Activated CD8-positive, alpha-beta memory T cell treated with anti-CD3 and anti-CD28 coated beads for 1 hour (primary cell): ENCODE data around the gene PLD4.
A peak's percentile ranks its signal among the peaks of the same experiment; 100 is the strongest.
"Not testable (repeated sequence)": the region's sequence is repeated elsewhere in the genome, so short reads cannot be mapped to it uniquely, and the experiment has no call there.

Experiments
- DNase-seq, 2 donors: peaks; one replicate each; pipeline ENCODE4 v3.0.0-alpha.2; 2020; ENCODE audit warnings: low read depth in 1 of 2; ENCODE audit errors: extremely low read depth in 1 of 2

The PLD4 gene, protein sequence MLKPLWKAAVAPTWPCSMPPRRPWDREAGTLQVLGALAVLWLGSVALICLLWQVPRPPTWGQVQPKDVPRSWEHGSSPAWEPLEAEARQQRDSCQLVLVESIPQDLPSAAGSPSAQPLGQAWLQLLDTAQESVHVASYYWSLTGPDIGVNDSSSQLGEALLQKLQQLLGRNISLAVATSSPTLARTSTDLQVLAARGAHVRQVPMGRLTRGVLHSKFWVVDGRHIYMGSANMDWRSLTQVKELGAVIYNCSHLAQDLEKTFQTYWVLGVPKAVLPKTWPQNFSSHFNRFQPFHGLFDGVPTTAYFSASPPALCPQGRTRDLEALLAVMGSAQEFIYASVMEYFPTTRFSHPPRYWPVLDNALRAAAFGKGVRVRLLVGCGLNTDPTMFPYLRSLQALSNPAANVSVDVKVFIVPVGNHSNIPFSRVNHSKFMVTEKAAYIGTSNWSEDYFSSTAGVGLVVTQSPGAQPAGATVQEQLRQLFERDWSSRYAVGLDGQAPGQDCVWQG

DNA sequence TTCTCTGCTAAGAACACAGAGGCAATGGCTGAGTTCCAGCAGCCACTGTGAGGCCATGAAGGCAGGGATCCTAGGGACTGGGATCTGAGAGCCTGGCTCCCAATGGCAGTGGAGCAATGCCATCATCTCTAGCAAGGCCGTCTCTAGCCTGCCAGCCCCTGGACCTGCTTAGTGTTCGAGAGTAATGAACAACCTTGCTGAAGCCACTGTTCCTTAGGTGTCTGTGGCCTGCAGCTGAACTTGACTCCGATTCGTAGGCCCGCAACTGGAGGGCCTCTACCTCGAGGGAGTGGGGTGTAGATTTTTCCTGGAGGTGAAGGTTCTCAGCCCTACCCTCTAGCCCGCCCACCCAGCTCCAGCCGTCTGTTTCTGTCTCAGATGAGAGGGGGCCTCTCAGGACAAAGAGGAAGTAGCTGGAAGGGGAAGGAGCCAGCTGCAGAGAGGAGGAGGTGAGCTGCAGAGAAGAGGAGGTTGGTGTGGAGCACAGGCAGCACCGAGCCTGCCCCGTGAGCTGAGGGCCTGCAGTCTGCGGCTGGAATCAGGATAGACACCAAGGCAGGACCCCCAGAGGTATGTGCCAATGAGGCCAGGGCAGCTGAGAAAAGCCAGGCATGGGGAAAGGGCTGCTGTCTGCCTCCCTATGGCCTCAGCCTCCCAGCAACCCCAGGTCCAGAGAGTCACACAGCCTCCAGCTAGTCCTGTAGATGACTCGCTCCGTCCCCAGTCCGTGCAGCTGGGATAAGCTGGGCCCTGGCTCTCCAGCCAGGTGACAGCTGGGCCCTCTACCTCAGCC, at the start of gene PLD4:
Gene PLD4, plus strand, starts transcription at position 459 of the 793 bp plus-strand sequence. CDS start 2,262 bp downstream, outside the sequence.
- DNase-seq: no peak

DNA sequence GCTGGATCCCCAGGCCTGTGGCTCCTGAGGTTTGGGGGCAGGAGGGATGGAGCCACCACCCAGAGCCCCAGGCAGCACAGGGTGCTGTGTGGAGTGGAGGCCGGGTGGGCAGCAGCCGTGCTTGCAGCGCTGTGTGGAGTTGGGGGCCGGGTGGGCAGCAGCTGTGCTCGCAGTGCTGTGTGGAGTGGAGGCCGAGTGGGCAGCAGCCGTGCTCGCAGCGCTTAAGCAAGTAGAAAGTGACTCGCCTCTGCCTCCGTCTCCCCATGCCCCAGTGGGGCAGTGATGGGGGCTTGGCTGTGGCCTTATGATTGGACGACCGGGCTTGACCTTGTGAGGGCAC, 49.3 kb upstream of the PLD4 start:
- no peak for DNase-seq

DNA sequence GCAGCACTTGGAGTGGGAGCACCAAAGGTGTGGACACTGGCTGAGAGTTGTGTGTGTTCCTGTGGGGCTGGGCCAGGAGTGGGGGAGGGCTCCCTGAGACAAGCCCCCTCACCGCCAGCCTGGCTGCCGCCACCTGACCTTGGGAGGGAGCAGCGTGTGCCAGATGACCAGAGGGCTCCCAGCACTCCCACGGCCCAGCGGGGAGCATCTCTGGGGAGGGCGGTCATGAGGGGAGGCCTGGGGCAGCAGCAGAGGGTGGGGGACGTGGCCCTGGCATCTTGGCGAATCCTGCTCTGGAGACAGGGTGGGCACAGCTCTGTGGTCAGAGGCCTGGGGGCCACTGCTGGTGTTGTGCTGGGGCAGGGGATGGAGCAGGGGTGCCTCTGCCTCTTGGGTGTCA, 48.9 kb upstream of the PLD4 start:
- no peak for DNase-seq

DNA sequence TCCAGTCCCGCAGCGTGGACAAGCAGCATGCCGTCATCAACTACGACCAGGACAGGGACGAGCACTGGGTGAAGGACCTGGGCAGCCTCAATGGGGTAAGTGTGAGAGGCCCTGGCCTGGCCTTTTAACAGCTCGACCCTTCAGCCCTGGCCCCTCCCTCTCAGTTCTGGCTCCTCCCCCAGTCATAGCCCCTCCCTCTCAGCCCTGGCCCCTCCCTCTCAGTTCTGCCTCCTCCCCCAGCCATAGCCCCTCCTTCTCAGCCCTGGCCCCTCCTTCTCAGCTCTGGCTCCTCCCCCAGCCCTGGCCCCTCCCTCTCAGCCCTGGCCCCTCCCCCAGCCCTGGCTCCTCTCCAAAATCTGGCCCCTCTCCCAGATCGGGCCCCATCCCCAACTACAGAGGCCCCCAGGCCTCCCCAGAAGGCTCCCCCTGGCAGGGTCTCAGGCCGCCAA, 48.4 kb upstream of the PLD4 start:
- peak in 1 of 2 donors; percentile 12 for DNase-seq

DNA sequence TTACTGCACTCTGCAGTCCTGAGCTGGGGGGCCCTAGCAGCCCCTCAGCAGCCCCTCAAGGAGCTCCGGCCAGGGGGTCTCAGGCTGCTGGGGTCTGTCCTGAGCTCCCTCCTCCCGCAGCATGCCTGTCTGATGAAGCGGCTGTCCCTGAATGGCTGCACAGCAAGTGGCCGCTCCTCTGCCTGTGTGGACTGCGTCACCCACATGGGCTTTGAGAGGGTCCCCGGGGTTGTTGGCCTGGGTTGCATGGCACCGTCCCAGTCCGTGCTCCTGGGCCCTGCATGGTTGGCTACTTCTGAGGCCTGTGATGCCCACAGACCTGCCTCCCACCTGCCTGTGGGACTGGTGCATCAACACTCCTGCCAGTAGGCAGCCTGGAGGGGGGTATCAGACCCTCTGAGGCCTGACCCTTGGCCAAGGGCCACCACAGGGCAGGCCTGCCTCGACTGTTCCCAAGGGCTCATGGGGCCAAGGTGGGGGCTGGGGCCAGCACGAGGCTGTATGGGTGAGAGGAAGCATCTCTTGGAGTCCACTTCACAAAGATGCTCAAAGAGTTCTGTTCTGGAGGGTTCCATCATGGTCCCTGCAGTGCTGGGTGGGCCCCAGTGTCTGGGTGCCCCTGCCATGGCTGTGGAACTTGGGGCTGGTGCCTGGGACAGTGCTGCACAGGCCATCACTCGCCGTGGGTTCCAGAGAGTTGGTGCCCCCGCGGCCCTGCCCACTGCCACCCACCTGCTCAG, 47.4 kb upstream of the PLD4 start:
- no peak for DNase-seq

DNA sequence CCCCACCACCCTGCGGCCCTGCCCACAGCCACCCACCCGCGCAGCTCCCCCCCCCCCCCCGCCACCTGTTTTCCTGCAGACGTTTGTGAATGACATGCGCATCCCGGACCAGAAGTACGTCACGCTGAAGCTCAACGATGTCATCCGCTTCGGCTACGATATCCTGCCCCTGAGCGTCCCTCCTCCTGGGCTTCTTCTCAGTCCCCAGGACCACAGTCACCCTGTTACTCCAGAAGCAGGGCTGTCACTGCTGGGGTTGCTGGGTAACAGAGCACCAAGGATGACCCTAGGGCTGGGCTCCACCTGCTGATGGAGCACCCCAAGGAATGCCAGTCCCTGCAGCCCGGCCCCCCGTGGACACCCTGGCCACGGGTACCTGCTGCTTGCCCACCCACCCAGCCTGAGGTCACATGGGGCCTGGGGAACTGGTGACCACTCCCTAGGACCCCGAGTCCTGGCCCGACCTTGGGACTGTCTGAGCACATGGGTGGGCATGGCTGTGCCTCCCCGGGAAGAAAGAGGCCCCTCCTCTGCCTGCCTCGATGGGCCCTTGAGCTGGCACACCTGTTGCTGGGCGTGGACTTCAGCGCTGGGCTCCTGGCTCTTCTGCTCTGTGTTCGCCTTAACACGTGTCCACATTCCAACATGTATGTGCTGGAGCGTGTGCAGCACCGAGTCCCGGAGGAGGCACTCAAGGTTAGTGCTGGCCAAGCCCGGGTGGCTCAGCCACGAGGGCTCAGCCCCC, 46.7 kb upstream of the PLD4 start:
- DNase-seq: no peak

DNA sequence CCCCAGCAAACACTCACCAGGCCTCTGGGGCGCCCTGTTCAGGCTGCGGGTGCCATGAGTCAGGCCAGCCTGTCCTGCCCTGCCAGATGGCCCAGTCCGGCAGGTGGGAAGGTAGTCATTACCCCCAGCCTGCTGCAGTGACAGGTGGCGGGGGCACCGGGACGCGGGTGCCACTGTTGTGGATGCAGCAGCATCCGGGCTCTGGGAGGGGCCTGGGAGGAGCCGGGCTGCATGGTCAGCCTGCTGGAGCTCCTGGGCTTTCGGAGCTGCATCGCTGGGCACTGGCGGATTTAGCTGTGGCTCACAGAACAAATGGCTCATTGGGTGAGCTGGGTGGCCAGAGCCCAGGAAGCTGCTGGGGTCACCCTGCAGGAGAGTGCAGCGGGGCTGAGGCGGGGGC, 46.1 kb upstream of the PLD4 start:
- DNase-seq: no peak

DNA sequence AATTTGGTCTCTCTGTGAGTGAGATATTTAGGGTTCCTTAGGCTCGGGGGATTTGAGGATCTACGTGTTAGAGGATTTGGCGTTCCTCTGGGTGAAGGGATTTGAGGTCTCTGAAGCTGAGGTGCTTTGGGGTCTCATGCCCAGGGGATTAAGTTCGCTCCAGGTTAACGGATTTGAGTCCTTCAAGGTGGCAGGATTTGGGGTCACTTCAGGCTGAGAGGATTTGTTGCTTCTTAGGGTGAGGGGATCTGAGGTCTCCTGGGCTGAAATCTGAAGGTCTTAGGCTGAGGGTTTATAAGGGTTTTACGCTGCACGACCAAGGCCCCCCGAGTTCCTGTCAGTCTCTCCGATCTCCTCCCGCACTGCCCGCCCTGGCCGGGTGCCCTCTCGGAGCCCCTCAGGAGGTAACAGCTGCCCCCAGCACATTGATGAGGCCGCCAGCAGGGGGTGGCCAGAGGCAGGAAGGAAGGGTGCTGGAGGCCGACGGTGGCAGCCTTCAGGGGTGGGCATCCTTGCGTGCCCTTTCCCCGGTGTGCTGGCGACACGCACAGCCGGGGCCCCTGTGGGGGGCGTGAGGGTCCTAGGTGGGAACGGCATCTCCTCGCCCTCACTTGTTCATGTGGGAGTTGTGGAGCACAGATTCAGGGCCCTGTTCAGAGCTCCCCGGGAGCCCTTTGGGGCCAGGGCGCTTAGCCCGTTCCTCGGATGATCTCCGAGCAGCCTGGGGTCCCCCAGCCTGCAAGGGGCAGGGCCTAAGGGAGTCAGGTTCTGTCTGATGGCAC, 45.3 kb upstream of the PLD4 start:
- no peak for DNase-seq

DNA sequence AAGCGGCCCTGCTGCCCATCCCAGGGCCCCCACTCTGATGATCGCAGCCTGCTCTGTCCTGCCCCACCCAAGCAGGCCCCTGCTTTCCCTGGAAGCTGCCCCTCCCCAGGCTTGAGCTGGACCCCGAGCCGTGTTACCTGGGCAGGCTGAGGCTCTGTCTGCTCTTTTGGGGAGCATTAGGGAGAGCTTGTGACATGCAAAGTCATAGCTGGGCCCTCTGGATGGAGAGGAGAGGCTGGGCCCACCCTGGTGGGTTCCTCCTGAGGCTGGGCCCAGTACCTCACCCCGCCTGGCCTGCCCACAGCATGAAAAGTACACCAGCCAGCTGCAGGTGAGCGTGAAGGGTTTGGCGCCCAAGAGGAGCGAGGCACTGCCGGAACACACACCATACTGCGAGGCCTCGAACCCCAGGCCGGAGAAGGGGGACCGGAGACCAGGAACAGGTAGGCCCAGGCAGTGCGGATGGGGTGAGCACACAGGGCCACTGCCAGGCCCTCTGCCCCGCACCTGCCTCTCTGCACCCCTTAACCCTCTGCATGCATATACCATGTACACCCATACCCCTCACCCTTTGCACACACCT, 44.6 kb upstream of the PLD4 start:
- DNase-seq: no peak

DNA sequence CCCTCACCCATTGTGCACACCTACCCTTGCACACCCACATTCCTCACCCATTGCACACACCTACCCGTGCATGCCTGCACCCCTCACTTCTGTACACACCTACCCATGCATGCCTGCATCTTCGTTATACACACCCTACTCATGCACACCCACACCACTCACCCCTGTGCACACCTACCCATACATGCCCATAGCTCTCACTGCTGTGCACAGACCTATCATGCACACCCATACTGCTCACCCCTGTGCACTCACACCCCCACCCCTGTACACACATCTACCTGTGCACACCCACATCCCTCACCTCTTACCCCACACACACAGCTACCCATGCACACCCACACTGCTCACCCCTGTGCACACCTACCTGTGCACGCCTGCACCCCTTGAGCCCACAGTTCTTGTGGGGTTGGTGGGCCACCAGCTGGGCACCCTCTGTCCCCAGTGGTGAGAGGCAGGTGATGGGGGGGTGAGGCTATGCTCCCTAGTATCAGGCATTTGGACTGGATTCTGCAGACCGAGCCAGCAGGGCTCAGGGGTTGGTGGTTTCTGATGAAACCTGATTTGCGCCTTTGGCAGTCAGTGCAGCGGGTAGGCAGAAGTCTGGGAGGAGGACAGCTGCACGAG, 44.0 kb upstream of the PLD4 start:
- DNase-seq: no peak

DNA sequence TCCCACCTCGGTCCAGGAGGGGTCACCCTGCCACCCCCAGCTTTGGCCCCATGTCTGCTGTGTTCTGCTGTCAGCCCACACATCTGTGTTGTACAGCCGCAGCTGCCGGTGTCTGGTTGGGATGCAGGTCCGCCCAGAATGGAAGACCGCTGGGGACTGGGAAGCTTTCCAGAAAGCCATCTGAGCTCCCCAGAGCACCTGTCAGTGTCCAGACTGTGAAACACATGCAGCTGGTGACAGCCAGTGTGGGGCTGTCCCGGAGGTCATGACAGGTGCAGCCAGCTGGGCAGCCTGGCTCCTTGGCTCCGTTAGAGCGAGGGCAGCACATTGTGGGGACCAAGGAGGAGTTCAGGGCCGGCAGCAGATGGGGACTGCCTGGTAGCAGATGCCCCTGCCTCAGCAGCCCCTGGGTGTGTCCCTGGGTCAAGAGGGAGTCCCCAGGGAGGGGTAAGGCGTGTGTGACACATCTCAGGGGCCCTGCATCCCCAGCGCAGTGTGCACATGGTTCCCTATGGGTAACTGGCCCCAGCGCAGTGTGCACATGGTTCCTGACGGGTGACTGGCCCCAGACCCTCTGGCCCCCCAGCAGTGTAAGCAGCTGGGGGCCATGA, 43.2 kb upstream of the PLD4 start:
- DNase-seq: no peak

DNA sequence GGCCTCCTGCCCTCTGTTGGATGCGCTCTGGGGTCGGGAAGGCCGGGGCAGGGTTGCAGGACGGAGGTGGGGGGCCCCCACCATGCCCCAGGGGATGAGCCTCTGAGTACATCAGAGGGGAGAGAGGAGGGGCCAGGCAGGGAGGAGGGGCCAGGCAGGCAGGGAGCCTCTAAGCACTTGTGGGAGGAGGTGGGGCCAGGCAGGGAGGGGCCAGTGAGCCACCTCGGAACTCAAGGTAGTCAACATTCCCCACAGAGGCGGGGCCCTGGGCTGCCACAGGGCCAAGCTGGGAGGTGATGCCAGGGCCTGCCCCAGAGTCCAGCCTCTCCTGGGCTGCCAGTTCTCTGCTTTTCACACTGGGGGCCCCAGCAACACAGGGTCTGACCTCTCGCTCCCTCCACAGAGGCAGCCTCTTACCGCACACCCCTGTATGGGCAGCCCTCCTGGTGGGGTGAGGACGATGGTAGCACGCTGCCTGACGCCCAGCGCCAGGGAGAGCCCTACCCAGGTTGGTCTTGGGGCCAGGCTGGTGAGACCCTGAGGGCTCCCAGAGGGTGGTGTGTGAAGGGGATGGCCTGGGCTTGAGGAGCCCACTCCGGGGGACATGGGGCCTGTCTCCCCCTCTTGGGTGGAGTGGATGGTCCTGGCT, 42.2 kb upstream of the PLD4 start:
- no peak for DNase-seq

DNA sequence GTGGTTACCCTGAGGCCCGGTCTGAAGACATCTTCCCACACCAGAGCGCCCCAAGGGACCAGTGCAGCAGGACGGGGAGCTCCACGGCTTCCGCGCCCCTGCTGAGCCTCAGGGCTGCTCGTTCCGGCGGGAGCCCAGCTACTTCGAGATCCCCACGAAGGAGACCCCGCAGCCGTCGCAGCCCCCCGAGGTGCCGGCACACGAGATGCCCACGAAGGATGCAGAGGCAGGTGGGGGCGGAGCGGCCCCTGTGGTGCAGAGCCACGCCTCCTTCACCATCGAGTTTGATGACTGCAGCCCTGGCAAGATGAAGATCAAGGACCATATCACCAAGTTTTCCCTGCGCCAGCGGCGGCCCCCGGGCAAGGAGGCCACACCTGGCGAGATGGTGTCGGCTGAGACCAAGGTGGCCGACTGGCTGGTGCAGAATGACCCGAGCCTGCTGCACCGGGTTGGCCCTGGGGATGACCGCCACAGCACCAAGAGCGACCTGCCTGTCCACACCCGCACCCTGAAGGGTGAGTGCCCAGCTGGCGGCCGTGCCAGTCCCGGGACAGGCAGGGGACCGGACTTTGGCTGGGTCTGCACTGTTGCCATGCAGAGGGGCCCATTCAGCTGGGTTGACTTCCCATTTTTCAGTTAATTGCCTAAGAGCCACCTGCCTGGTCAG, 41.6 kb upstream of the PLD4 start:
- DNase-seq: no peak

DNA sequence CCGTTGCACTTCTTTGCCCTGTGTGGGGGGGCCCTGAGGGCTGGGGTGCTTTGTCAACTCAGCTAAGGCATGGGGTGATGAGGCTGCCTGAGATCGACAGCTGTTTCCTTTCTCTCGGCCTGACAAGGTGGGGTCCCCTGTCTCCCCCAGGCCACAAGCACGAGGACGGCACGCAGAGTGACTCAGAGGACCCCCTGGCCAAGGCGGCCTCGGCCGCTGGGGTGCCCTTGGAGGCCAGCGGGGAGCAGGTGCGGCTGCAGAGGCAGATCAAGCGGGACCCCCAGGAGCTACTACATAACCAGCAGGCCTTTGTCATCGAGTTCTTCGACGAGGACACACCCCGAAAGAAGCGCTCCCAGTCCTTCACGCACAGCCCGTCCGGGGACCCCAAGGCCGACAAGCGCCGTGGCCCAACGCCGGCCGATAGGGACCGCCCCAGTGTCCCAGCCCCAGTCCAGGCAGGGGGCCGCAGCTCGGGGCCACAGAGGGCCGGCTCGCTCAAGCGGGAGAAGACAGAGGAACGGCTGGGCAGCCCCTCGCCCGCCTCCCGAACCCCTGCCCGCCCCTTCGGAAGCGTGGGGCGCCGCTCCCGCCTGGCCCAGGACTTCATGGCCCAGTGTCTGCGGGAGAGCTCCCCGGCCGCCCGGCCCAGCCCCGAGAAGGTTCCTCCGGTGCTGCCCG, 40.9 kb upstream of the PLD4 start:
- no peak for DNase-seq

DNA sequence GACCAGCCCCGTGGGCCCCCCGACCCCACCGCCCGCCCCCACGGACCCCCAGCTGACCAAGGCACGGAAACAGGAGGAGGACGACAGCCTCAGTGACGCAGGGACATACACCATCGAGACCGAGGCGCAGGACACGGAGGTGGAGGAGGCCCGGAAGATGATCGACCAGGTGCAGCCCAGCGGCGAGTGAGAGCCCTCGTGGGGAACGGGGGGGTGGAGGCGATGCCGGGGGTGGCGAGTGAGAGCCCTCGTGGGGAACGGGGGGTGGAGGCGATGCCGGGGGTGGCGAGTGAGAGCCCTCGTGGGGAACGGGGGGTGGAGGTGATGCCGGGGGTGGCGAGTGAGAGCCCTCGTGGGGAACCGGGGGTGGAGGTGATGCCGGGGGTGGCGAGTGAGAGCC, 40.3 kb upstream of the PLD4 start:
- not testable (repeated sequence) for DNase-seq

DNA sequence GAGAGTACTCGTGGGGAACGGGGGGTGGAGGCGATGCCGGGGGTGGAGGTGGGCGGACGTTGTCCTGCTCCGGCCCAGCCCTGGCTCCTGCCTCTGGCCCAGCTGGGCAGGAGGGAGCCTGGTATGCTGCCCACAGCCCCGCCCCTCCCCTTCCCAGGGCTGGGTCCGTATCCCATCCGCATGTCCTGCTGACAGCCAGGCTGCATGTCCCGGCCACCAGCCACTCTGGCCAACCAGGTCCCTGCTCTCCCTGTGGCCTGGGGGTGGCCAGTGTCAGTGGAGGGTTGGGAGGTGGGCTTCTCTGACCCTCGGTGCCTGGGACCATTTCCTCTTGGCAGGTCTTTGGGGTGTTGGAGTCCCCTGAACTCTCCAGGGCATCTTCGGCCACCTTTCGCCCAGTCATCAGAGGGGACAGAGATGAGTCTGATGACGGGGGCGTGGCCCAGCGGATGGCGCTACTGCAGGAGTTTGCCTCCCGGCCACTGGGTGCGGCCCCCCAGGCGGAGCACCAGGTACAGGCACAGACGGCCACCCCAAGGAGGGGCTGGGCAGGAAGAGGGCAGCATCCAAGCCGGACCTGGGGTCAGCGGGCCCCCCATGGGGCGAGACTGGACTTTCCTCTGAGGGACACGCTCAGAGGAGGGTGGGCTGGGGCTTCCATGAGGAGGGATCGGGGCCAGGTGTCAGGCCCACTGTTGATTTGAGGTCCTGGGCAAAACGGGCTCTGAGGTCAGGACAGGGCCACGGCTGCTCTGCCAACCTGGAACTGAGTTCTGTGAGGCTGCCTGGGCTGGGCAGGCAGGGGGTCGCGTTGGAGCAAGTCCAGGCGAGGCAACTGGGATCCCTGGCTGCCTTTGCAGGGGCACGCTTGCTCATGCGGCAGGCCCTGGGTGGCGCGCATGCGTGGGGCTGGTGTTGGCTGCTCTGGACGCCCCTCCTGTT, 39.4 kb upstream of the PLD4 start:
- DNase-seq: no peak
